ENCODE measurements around the gene SSR4.

DNA sequence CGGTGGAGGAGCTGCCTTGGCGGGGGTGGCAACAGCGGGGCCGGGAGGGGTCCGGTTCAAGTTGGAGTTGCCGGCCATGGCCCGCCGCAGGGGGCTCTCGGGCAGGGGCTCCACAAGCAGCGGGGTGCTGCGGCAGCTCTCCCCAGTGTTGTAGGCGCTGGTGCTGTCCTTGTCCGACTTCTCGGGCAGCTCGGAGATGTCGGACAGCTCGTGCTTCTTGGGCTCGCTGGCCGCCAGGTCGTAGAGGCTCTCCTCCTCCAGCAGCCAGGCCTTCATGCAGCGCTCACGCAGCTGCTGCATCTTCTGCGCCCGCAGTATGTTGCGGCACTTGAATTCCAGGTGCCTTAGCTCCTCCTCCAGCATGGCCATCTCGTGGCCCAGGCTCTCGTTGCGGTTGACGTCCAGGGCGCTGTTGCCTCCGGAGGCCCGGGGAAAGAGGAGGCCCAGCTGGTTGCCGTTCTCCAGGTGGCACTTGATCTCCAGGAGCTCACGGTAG is 9.7 kb downstream of the SSR4 start:
- no peak for TF ChIP-seq CTCF (IDR thresholded peaks at IDR 0.05)
- TF ChIP-seq POLR2A (IDR thresholded peaks at IDR 0.05) = no peak

Measured in adrenal gland (tissue), 5 donors.